HUES64 (cell line): Measurements from ENCODE around the gene PGAP3.
A peak's percentile ranks its signal among the peaks of the same experiment; 100 is the strongest.
"Not testable (repeated sequence)": the region's sequence is repeated elsewhere in the genome, so short reads cannot be mapped to it uniquely, and the experiment has no call there.

Experiments used
- H3K27ac ChIP-seq: 2 replicates; pipeline ENCODE4 v1.7.0; 2013; ENCODE audit warnings: low read depth, low read length, inconsistent platforms
- H3K27me3 ChIP-seq: 2 replicates; pipeline ENCODE4 v1.6.1; 2013; ENCODE audit warnings: mild to moderate bottlenecking, low read length; ENCODE audit not compliant: insufficient read depth
- H3K36me3 ChIP-seq: 2 replicates; pipeline ENCODE4 v1.6.1; 2013; ENCODE audit warnings: mild to moderate bottlenecking, low read length; ENCODE audit not compliant: insufficient read depth
- H3K4me1 ChIP-seq: 2 replicates; pipeline ENCODE4 v1.6.1; 2013; ENCODE audit warnings: mild to moderate bottlenecking, low read length, moderate library complexity; ENCODE audit not compliant: insufficient read depth
- H3K4me3 ChIP-seq: 2 replicates; pipeline ENCODE4 v1.5.1; 2013; ENCODE audit warnings: mild to moderate bottlenecking, low read length, moderate library complexity
- H3K9ac ChIP-seq: 2 replicates; pipeline ENCODE4 v1.6.1; 2013; ENCODE audit warnings: mild to moderate bottlenecking, low read depth, low read length
- H3K9me3 ChIP-seq: 2 replicates; pipeline ENCODE4 v1.6.1; 2013; ENCODE audit warnings: low read depth, low read length; ENCODE audit not compliant: insufficient read depth
- WGBS: fragments of 150-250, 120-280 bp; methylation state at CpG from one replicate; pipeline ENCODE4 v1.1.7; 2013; ENCODE audit warnings: missing lambda C conversion rate; 5-methylcytosine and 5-hydroxymethylcytosine counted together

Gene PGAP3

GRCh38 chr17:39711851-39712250, 24.0 kb upstream of the PGAP3 start:
- Histone ChIP-seq H3K36me3 (peaks cover 95% of the 10 kb centered on the region), H3K9ac (no peak overlapping the region), H3K9me3 (no peaks in the 10 kb centered on the region), H3K4me1 (no peaks in the 10 kb centered on the region), H3K27me3 (no peaks in the 10 kb centered on the region), H3K4me3 (no peak overlapping the region), H3K27ac (no peak overlapping the region)
- WGBS, result 94% methylated on average over 10 of the region's 10 CpGs

- not testable (repeated sequence) for H3K4me1 ChIP-seq, H3K27me3 ChIP-seq, H3K4me3 ChIP-seq, H3K9ac ChIP-seq, H3K9me3 ChIP-seq, H3K27ac ChIP-seq
- H3K36me3 ChIP-seq, result peaks cover 95% of the 10 kb centered on the region
- WGBS, result 94% methylated on average over 11 of the region's 11 CpGs
These were observed 23.2 kb upstream of the PGAP3 start for GRCh38 chr17:39711071-39711470.

- peaks cover 90% of the 10 kb centered on the region for H3K36me3 ChIP-seq
- 96% methylated on average over 20 of the region's 20 CpGs for WGBS
- no peaks in the 10 kb centered on the region for H3K9me3 ChIP-seq
- H3K4me1 ChIP-seq, result peaks cover 8% of the 10 kb centered on the region
- H3K9ac ChIP-seq, result no peak overlapping the region
- H3K27me3 ChIP-seq, result no peaks in the 10 kb centered on the region
- no peak overlapping the region for H3K4me3 ChIP-seq
- H3K27ac ChIP-seq, result no peak overlapping the region
These were observed 22.4 kb upstream of the PGAP3 start for GRCh38 chr17:39709998-39710964.

GRCh38 chr17:39709319-39709997, 21.6 kb upstream of the PGAP3 start:
- no peaks in the 10 kb centered on the region for H3K9me3 ChIP-seq
- H3K4me3 ChIP-seq, result no peak overlapping the region
- H3K36me3 ChIP-seq, result peaks cover 83% of the 10 kb centered on the region
- no peak overlapping the region for H3K27ac ChIP-seq
- WGBS, result 93% methylated on average over 14 of the region's 14 CpGs
- H3K4me1 ChIP-seq, result peaks cover 15% of the 10 kb centered on the region
- no peaks in the 10 kb centered on the region for H3K27me3 ChIP-seq
- H3K9ac ChIP-seq, result no peak overlapping the region

GRCh38 chr17:39706921-39707337, 19.1 kb upstream of the PGAP3 start:
- Histone ChIP-seq H3K27ac (no peak overlapping the region), H3K27me3 (no peaks in the 10 kb centered on the region), H3K36me3 (peaks cover 64% of the 10 kb centered on the region), H3K4me1 (peaks cover 34% of the 10 kb centered on the region), H3K9ac (no peak overlapping the region), H3K4me3 (no peak overlapping the region), H3K9me3 (no peaks in the 10 kb centered on the region)
- WGBS, result 96% methylated on average over 7 of the region's 7 CpGs

GRCh38 chr17:39706383-39706782, 18.5 kb upstream of the PGAP3 start:
- no peaks in the 10 kb centered on the region for H3K27me3 ChIP-seq
- no peak overlapping the region for H3K9ac ChIP-seq
- no peak overlapping the region for H3K4me3 ChIP-seq
- 95% methylated on average over 8 of the region's 8 CpGs for WGBS
- peaks cover 59% of the 10 kb centered on the region for H3K36me3 ChIP-seq
- H3K4me1 ChIP-seq, result peaks cover 34% of the 10 kb centered on the region
- H3K27ac ChIP-seq, result peak overlapping the region; percentile 79; the same call in 1 of the 2 replicates
- H3K9me3 ChIP-seq, result no peaks in the 10 kb centered on the region

GRCh38 chr17:39705786-39706348, 18.0 kb upstream of the PGAP3 start:
- no peak overlapping the region for H3K9ac ChIP-seq
- H3K4me3 ChIP-seq, result no peak overlapping the region
- peaks cover 34% of the 10 kb centered on the region for H3K4me1 ChIP-seq
- H3K36me3 ChIP-seq, result peaks cover 54% of the 10 kb centered on the region
- peak overlapping the region; percentile 79 for H3K27ac ChIP-seq
- no peaks in the 10 kb centered on the region for H3K9me3 ChIP-seq
- WGBS, result 91% methylated on average over 12 of the region's 12 CpGs
- H3K27me3 ChIP-seq, result no peaks in the 10 kb centered on the region

- H3K36me3 ChIP-seq, result peaks cover 45% of the 10 kb centered on the region
- peaks cover 34% of the 10 kb centered on the region for H3K4me1 ChIP-seq
- no peak overlapping the region for H3K9ac ChIP-seq
- WGBS, result 53% methylated on average over 11 of the region's 11 CpGs
- H3K9me3 ChIP-seq, result no peaks in the 10 kb centered on the region
- peak overlapping the region; percentile 79 for H3K27ac ChIP-seq
- H3K4me3 ChIP-seq, result no peak overlapping the region
- no peaks in the 10 kb centered on the region for H3K27me3 ChIP-seq
These were observed 17.1 kb upstream of the PGAP3 start for GRCh38 chr17:39704821-39705551.

GRCh38 chr17:39703913-39704312, 16.1 kb upstream of the PGAP3 start:
- Histone ChIP-seq H3K9me3 (no peaks in the 10 kb centered on the region), H3K4me3 (no peak overlapping the region), H3K27ac (peak overlapping the region; percentile 33; the same call in 1 of the 2 replicates), H3K4me1 (peaks cover 36% of the 10 kb centered on the region), H3K27me3 (no peaks in the 10 kb centered on the region), H3K9ac (no peak overlapping the region), H3K36me3 (peaks cover 34% of the 10 kb centered on the region)
- WGBS, result 88% methylated on average over 5 of the region's 5 CpGs

GRCh38 chr17:39702901-39703893, 15.3 kb upstream of the PGAP3 start:
- Histone ChIP-seq H3K36me3 (peaks cover 27% of the 10 kb centered on the region), H3K27me3 (no peaks in the 10 kb centered on the region), H3K4me3 (peak overlapping the region; percentile 85; the same call in 1 of the 2 replicates), H3K9ac (no peak overlapping the region), H3K4me1 (peaks cover 37% of the 10 kb centered on the region), H3K27ac (peak overlapping the region; percentile 37; the same call in 1 of the 2 replicates), H3K9me3 (no peaks in the 10 kb centered on the region)
- 77% methylated on average over 10 of the region's 12 CpGs for WGBS
